PC-3 (cell line): ENCODE measurements around the gene GRIP1. TPM values are rescaled to one million over a fixed set of nuclear protein-coding genes. Genes with fewer than 3 reads are reported as not detected.

ENCODE experiments used
- ATAC-seq: fragments of 200-7000 bp; cut with Tn5 transposase; 2 replicates; pipeline ENCODE4 v1.9.1; 2020; ENCODE audit warnings: mild to moderate bottlenecking, moderate library complexity
- BruUV-seq: library from RNA; stranded (reverse); fragments of 400-500 nt; replicated peaks from 2 replicates; lab custom pipeline; 2021; lab: Mats Ljungman, UMichigan
- CTCF ChIA-PET: fragments of 300-600 bp; sonication (Branson Sonifier 250); formaldehyde crosslinking; loops from one replicate; lab custom pipeline; 2022; ENCODE audit warnings: antibody characterized with exemption; lab: Charles Lee
- POLR2A ChIA-PET: fragments of 300-600 bp; sonication (Branson Sonifier 250); formaldehyde crosslinking; loops from one replicate; lab custom pipeline; 2022; ENCODE audit warnings: antibody characterized with exemption; ENCODE audit not compliant: unreplicated experiment; lab: Charles Lee
- DNase-seq: peaks from one replicate; pipeline ENCODE4 v3.0.0-alpha.2; 2015
- H2AFZ ChIP-seq: fragments of 300-600 bp; sonication (generic); 2 replicates; pipeline ENCODE4 v1.6.0; 2016; ENCODE audit warnings: antibody characterized with exemption, low read length
- H3F3A ChIP-seq: fragments of 300-600 bp; sonication (generic); one replicate; pipeline ENCODE4 v1.6.0; 2017; ENCODE audit warnings: antibody characterized with exemption, low read length, control low read depth, mild to moderate bottlenecking; ENCODE audit not compliant: unreplicated experiment
- H3K27ac ChIP-seq: fragments of 300-600 bp; sonication (generic); 2 replicates; pipeline ENCODE4 v1.5.1; 2016; ENCODE audit warnings: mild to moderate bottlenecking, low read length
- H3K27me3 ChIP-seq: fragments of 300-600 bp; sonication (generic); 2 replicates; pipeline ENCODE4 v1.6.1; 2016; ENCODE audit warnings: low read length, mixed read lengths
- H3K36me3 ChIP-seq: fragments of 300-600 bp; sonication (generic); 2 replicates; pipeline ENCODE4 v1.6.1; 2016; ENCODE audit warnings: low read depth, mixed run types, low read length, mixed read lengths
- H3K4me1 ChIP-seq: fragments of 300-600 bp; sonication (generic); 2 replicates; pipeline ENCODE4 v1.5.1; 2016; ENCODE audit warnings: low read length; ENCODE audit not compliant: insufficient read depth
- H3K4me2 ChIP-seq: fragments of 300-600 bp; sonication (generic); 2 replicates; pipeline ENCODE4 v1.6.0; 2016; ENCODE audit warnings: low read length
- H3K4me3 ChIP-seq: fragments of 300-600 bp; sonication (generic); 2 replicates; pipeline ENCODE4 v1.5.1; 2016; ENCODE audit warnings: mild to moderate bottlenecking, low read length, mixed read lengths
- H3K79me2 ChIP-seq: fragments of 300-600 bp; sonication (generic); 2 replicates; pipeline ENCODE4 v1.6.1; 2017; ENCODE audit warnings: low read length, mixed read lengths
- H3K9ac ChIP-seq: fragments of 300-600 bp; sonication (generic); 2 replicates; pipeline ENCODE4 v1.6.0; 2016; ENCODE audit warnings: mild to moderate bottlenecking, low read length
- H3K9me2 ChIP-seq: fragments of 300-600 bp; sonication (generic); replicated peaks from 2 replicates; pipeline ENCODE4 v1.6.1; 2016; ENCODE audit warnings: mixed run types, low read length, mixed read lengths
- H3K9me3 ChIP-seq: fragments of 300-600 bp; sonication (generic); 2 replicates; pipeline ENCODE4 v1.6.1; 2016; ENCODE audit warnings: low read length, mixed read lengths
- H4K20me1 ChIP-seq: fragments of 300-600 bp; sonication (generic); 2 replicates; pipeline ENCODE4 v1.6.1; 2016; ENCODE audit warnings: low read length, mixed read lengths
- CTCF ChIP-seq: fragments of 300-600 bp; sonication (generic); conservative IDR thresholded peaks from 2 replicates; pipeline ENCODE4 v1.5.1; 2017; ENCODE audit warnings: antibody characterized with exemption, low read depth, mild to moderate bottlenecking, low read length
- EZH2 ChIP-seq: fragments of 300-600 bp; sonication (generic); IDR thresholded peaks from one replicate; pipeline ENCODE4 v1.6.1; 2017; ENCODE audit warnings: antibody characterized with exemption, mild to moderate bottlenecking, low read length; ENCODE audit not compliant: unreplicated experiment
- EZH2phosphoT487 ChIP-seq: fragments of 300-600 bp; sonication (generic); IDR thresholded peaks from 2 replicates; pipeline ENCODE4 v1.6.1; 2018; ENCODE audit warnings: mild to moderate bottlenecking, antibody characterized with exemption, low read length, borderline replicate concordance
- intact Hi-C: fragments of 100-400 bp; cut with micrococcal nuclease; formaldehyde crosslinking; loops from 2 replicates; pipeline ENCODE4 v1.9.0; 2023
- total RNA-seq: library from RNA; depleted of rRNA; stranded (reverse); fragments of >200 nt; gene quantifications from 2 replicates; pipeline ENCODE4 v1.2.3, GENCODE V29; 2014

The GRIP1 gene
- total RNA-seq, 1 experiment from 2014 or later: 2.0 TPM

- no peaks in the 10 kb centered on the region for H3K79me2 ChIP-seq
- no peaks in the 10 kb centered on the region for H3K27me3 ChIP-seq
- no peaks in the 10 kb centered on the region for H3F3A ChIP-seq
- no peak overlapping the region for H3K4me2 ChIP-seq
- no peak overlapping the region for H3K4me3 ChIP-seq
- no peak overlapping the region for H3K9ac ChIP-seq
- no peaks in the 10 kb centered on the region for H3K9me2 ChIP-seq
- H3K9me3 ChIP-seq: no peaks in the 10 kb centered on the region
- no TSS peak for BruUV-seq
- no peaks in the 10 kb centered on the region for H3K4me1 ChIP-seq
- TF ChIP-seq EZH2: no peak
- no peak for TF ChIP-seq EZH2phosphoT487
- no peak for TF ChIP-seq CTCF
- DNase-seq (no peak), ATAC-seq (no peak)
- ChIA-PET CTCF (no interaction called here), POLR2A (no interaction called here)
- H3K36me3 ChIP-seq: no peaks in the 10 kb centered on the region
- intact Hi-C loops: no loop called here
- no peak overlapping the region for H2AFZ ChIP-seq
- H3K27ac ChIP-seq: no peak overlapping the region
- H4K20me1 ChIP-seq: no peaks in the 10 kb centered on the region
These were observed 303.3 kb downstream of the GRIP1 start for GRCh38 chr12:66375560-66375959.

GRCh38 chr12:66371982-66372381, 306.9 kb downstream of the GRIP1 start:
- TF ChIP-seq EZH2: no peak
- TF ChIP-seq CTCF: no peak
- TF ChIP-seq EZH2phosphoT487: no peak
- intact Hi-C loops: no loop called here
- Histone ChIP-seq H3K36me3 (no peaks in the 10 kb centered on the region), H3K27ac (no peak overlapping the region), H3K4me1 (no peaks in the 10 kb centered on the region), H3F3A (no peaks in the 10 kb centered on the region), H4K20me1 (no peaks in the 10 kb centered on the region), H3K9ac (no peak overlapping the region), H3K79me2 (no peaks in the 10 kb centered on the region), H3K9me2 (no peaks in the 10 kb centered on the region), H2AFZ (no peak overlapping the region), H3K4me3 (no peak overlapping the region), H3K27me3 (no peaks in the 10 kb centered on the region), H3K9me3 (no peaks in the 10 kb centered on the region), H3K4me2 (no peak overlapping the region)
- no peak for ATAC-seq
- no TSS peak for BruUV-seq
- POLR2A ChIA-PET: no interaction called here
- DNase-seq: no peak
- CTCF ChIA-PET: no interaction called here

GRCh38 chr12:66367015-66367667, 311.7 kb downstream of the GRIP1 start:
- no peaks in the 10 kb centered on the region for H3K9me2 ChIP-seq
- H3K27me3 ChIP-seq: no peaks in the 10 kb centered on the region
- ATAC-seq (no peak), DNase-seq (no peak)
- H3K79me2 ChIP-seq: no peaks in the 10 kb centered on the region
- H4K20me1 ChIP-seq: no peaks in the 10 kb centered on the region
- H3K4me2 ChIP-seq: no peak overlapping the region
- TF ChIP-seq EZH2 (no peak), CTCF (no peak), EZH2phosphoT487 (no peak)
- H3K4me1 ChIP-seq: no peaks in the 10 kb centered on the region
- CTCF ChIA-PET: no interaction called here
- no peaks in the 10 kb centered on the region for H3F3A ChIP-seq
- BruUV-seq: no TSS peak
- H3K4me3 ChIP-seq: no peak overlapping the region
- no peaks in the 10 kb centered on the region for H3K9me3 ChIP-seq
- H3K9ac ChIP-seq: no peak overlapping the region
- intact Hi-C loops: no loop called here
- no peaks in the 10 kb centered on the region for H3K36me3 ChIP-seq
- POLR2A ChIA-PET: no interaction called here
- no peak overlapping the region for H3K27ac ChIP-seq
- no peak overlapping the region for H2AFZ ChIP-seq
